Measurements from ENCODE around the gene CHN2. TPM values are rescaled to one million over a fixed set of nuclear protein-coding genes. Genes with fewer than 3 reads are reported as not detected.

CHN2 gene
- total RNA-seq, 2 donors from 2014 or later = 7.0 to 29.1 TPM

- intact Hi-C loops (cut with DNase I) = no loop called here
- Histone ChIP-seq H3K27me3 (replicated peaks; ENCODE audit: insufficient read depth) (no peaks in the 10 kb centered on the region), H3K4me3 (no peak overlapping the region), H3K36me3 (no peaks in the 10 kb centered on the region), H3K27ac (no peak overlapping the region), H3K9me3 (no peaks in the 10 kb centered on the region), H3K4me1 (replicated peaks) (peaks cover 3% of the 10 kb centered on the region)
- peak; percentile 12 for TF ChIP-seq POLR2AphosphoS5 (IDR thresholded peaks at IDR 0.05)
- TF ChIP-seq POLR2A (IDR thresholded peaks at IDR 0.05) = no peak
- 47% methylated on average over 11 of the region's 11 CpGs for WGBS
- no peak for DNase-seq (ENCODE audit: low spot score)
Observed at GRCh38 chr7:29483219-29484104, 288.9 kb downstream of the CHN2 start.

GRCh38 chr7:29484280-29484679, 289.7 kb downstream of the CHN2 start:
- WGBS = 90% methylated on average over 3 of the region's 3 CpGs
- H3K4me1 ChIP-seq (replicated peaks) = peaks cover 3% of the 10 kb centered on the region

GRCh38 chr7:29485339-29486190, 291.0 kb downstream of the CHN2 start:
- 36% methylated on average over 11 of the region's 11 CpGs for WGBS
- H3K4me3 ChIP-seq = no peak overlapping the region
- no peak overlapping the region for H3K27ac ChIP-seq
- no peak for TF ChIP-seq POLR2A (IDR thresholded peaks at IDR 0.05)
- TF ChIP-seq POLR2AphosphoS5 (IDR thresholded peaks at IDR 0.05) = no peak
- no peak for TF ChIP-seq CTCF (IDR thresholded peaks at IDR 0.05)
- no peaks in the 10 kb centered on the region for H3K36me3 ChIP-seq
- no peaks in the 10 kb centered on the region for H3K9me3 ChIP-seq
- peaks cover 3% of the 10 kb centered on the region for H3K4me1 ChIP-seq (replicated peaks)
- intact Hi-C loops (cut with DNase I) = no loop called here
- H3K27me3 ChIP-seq (replicated peaks; ENCODE audit: insufficient read depth) = no peaks in the 10 kb centered on the region
- DNase-seq (ENCODE audit: low spot score) = no peak

More at GRCh38 chr7:29484280-29484679, 289.7 kb downstream of the CHN2 start:
- H3K27me3 ChIP-seq (replicated peaks; ENCODE audit: insufficient read depth) = no peaks in the 10 kb centered on the region
- TF ChIP-seq CTCF (IDR thresholded peaks at IDR 0.05) (no peak), POLR2AphosphoS5 (IDR thresholded peaks at IDR 0.05) (no peak), POLR2A (IDR thresholded peaks at IDR 0.05) (no peak)
- H3K27ac ChIP-seq = no peak overlapping the region
- H3K36me3 ChIP-seq = no peaks in the 10 kb centered on the region
- intact Hi-C loops (cut with DNase I) = no loop called here
- DNase-seq (ENCODE audit: low spot score) = no peak
- no peaks in the 10 kb centered on the region for H3K9me3 ChIP-seq
- no peak overlapping the region for H3K4me3 ChIP-seq

DNA sequence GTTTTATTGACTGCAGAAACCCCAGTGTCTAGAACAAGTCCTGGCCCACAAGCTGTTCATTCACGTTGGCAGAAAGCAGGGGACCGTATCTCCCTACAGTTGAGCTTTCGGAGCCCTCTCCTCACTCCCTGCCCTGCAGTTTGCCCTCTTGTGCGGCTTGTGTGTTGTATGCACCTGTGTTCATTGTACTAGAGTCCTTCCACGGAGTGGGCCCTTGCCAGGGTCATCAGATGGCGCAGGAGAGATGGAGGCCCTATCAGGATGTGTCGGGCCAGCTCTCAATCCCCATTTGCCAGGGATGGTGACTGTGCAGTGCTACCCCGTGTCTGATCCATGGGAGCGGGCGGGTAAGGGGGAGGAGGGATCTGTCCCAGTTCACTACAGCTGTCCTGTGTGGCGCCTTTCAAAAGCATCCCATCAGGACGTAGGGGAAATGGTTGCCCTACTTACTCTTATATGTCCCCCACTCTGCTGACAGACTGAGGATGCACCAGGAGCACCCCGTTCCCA, 291.7 kb downstream of the CHN2 start:
- intact Hi-C loops (cut with DNase I) = no loop called here
- no peaks in the 10 kb centered on the region for H3K27me3 ChIP-seq (replicated peaks; ENCODE audit: insufficient read depth)
- H3K36me3 ChIP-seq = no peaks in the 10 kb centered on the region
- H3K27ac ChIP-seq = no peak overlapping the region
- no peak overlapping the region for H3K4me3 ChIP-seq
- TF ChIP-seq CTCF (IDR thresholded peaks at IDR 0.05) = no peak
- no peak for TF ChIP-seq POLR2AphosphoS5 (IDR thresholded peaks at IDR 0.05)
- no peak for TF ChIP-seq POLR2A (IDR thresholded peaks at IDR 0.05)
- H3K9me3 ChIP-seq = no peaks in the 10 kb centered on the region
- no peaks in the 10 kb centered on the region for H3K4me1 ChIP-seq (replicated peaks)
- WGBS = 88% methylated on average over 13 of the region's 13 CpGs
- no peak for DNase-seq (ENCODE audit: low spot score)

DNA sequence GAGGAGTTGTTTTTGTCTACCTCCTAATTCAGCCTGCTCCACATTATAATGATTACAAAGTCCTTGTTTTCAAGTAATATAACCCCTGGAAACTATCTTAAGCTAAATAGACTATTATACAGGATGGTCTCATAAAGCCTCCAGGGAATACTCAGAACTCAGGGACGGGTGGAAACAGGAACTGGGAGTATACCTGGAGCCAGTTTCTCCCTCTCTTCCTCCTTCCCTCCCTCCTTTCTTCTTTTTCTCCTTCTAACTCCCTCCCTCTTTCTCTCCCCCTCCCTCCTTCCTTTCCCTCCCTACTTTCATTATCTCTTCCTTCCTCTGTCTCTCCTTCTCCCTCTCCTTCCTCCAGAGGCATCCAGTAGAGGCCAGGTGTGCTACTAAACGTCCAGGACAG, 292.8 kb downstream of the CHN2 start:
- H3K9me3 ChIP-seq = no peaks in the 10 kb centered on the region
- H3K36me3 ChIP-seq = no peaks in the 10 kb centered on the region
- TF ChIP-seq POLR2A (IDR thresholded peaks at IDR 0.05) (no peak), CTCF (IDR thresholded peaks at IDR 0.05) (no peak), POLR2AphosphoS5 (IDR thresholded peaks at IDR 0.05) (no peak)
- H3K27ac ChIP-seq = no peak overlapping the region
- H3K4me1 ChIP-seq (replicated peaks) = no peaks in the 10 kb centered on the region
- WGBS = 50% methylated on average over 2 of the region's 2 CpGs
- no peaks in the 10 kb centered on the region for H3K27me3 ChIP-seq (replicated peaks; ENCODE audit: insufficient read depth)
- no peak overlapping the region for H3K4me3 ChIP-seq
- intact Hi-C loops (cut with DNase I) = no loop called here
- no peak for DNase-seq (ENCODE audit: low spot score)

Data from prostate gland (tissue), 2 donors.